Measurements from ENCODE around the gene INSR.
A peak's percentile ranks its signal among the peaks of the same experiment; 100 is the strongest.

Gene INSR

DNA sequence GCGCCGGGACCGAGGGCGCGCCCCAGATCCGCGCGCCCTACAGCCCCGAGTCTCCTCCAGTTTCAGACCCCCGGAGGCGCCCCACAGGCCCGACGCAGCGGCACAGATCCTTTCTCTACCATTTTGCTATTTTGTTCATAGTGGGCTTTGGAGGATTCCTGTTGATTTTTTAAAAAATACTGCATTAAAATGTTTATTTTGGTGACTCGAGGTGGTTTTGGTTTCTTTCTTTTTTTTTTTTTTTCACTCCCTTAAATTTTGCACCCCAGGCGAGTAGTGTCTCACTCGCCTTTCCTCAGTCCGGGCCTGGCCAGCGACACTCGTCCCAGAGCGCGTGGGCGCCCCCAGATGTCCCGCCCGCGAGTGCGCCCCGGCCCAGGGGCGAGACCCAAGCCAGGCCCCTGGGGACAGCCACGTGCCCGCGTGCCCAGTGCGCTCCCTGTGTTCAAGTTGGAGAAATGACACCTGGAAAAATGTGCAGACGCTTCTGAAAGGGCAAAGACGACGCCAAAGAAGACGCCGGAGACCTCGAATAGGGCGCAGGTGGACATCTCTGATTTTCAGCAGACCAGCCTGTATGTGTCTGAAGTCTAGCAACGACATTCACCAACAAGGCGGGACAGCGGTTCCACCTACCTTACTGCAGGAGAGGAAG lies 471 bp upstream of the INSR start:
- DNase-seq = peak; percentile 73

DNA sequence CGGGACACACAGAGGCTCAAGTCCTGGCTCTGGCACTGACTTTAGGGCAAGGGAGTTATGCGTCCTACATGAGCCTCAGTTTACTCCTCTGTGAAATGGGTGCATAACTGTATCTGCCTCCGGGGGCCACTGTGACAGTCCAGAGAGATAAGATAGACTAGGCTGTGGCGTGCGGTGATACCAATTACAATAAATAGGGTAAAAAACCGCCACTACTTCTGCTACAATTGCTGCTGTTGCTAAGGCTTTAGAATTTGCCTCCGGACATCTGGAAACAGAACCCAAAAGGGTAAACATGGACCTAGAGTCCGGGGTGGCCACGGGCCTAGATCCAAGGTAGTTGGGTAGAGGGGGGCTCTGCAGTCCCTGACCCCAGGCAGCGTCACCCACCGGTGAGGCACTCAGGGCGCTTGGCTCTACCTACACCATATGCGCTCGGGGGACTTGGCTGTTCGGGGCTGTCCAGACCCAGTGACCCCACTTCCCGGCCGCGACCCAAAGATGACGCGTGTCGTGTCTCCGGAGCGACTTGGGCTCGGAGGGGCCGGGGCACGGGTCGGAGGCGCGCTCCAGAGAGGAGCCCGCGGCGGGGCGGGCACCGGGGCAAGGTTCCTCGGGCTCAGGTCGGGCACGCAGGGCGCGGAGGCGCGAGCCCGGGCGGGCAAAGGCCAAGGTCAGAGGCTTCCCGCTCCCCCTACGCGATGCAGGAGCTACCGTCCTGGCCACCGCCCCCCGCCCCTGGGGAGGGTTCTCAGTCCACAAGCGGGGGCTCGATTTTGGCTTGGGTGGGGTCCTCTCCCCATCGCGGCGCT lies 1.1 kb downstream of the INSR start:
- peak; percentile 47 for DNase-seq

DNA sequence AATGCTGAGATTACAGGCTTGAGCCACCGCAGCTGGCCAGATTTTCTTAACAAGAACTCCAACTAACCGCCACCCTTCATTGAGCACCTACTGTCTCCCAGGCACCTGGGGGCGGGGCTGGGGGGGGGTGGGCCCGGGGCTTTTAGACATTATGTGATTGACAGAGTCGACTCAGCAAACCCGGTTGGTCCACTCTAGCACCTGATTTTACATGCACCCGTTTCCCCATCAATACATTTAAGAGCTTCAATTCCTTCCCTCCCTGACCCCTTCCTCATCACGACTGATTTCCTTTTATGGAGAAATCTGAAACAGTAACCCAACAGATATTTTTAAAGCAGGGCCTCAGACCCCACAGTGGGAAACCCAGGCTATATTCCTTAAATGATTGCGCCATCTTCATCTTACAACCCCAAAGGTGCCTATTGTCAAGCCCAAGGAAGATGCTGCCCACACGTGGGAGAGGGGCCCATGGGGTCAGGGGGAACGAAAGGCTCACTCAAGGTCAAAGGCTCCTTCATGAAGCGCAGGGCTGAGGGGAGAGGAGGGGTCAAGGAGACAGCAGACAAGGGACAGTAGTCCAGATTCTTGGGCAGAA lies 1.8 kb downstream of the INSR start:
- no peak for DNase-seq

DNA sequence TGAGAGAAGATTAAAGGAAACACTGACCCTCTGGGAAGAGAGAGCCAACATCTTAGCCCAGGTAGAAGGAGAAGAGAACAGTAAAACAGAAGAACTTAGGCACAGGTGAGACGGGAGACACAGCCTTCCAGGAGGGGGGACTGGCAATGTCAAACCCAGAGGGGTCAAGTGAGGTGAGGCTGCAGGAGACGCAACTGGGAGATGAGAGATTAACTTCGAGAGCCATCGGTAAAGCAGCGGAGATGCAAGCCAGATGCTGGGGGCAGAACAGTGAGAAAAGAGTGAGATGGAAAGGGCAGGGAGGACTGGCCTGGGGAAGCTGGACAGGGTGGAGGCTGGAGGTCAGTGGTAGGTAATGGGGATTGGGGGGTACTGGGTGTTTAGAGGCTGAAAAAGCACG lies 5.2 kb downstream of the INSR start:
- no peak for DNase-seq

DNA sequence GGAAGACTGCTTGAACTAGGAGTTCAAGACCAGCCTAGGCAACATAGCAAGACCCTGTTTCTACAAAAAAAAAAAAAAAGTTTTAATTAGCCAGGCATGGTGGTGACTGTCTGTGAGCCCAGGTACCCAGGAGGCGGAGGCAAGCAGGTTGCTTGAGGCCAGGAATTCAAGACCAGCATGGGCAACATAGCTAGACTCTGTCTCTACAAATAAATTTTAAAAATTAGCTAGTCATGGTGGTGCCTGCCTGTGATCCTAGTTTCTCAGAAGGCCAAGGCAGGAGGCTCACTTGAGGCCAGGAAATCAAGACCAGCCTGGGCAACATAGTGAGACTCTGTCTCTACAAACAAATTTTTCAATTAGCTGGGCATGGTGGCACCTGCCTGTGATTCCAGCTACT lies 6.1 kb downstream of the INSR start:
- DNase-seq = no peak

DNA sequence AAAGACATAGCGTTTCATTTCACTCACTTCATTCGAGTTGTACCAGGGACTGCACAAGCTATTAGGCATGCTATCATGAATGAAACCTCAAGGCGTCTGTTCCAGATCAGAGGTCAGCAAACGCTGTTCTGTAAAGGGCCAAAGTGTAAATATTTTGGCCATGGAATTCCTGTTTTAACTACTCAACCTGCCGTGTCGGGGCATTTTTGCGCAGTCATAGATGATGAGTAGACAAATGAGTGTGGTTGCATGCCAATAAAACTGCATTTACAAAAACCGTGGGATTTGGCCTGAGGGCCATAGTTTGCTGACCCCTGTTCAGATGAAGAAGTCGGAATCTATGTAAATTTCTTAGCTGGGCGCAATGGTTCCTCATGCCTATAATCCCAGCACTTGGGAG lies 6.5 kb downstream of the INSR start:
- no peak for DNase-seq

DNA sequence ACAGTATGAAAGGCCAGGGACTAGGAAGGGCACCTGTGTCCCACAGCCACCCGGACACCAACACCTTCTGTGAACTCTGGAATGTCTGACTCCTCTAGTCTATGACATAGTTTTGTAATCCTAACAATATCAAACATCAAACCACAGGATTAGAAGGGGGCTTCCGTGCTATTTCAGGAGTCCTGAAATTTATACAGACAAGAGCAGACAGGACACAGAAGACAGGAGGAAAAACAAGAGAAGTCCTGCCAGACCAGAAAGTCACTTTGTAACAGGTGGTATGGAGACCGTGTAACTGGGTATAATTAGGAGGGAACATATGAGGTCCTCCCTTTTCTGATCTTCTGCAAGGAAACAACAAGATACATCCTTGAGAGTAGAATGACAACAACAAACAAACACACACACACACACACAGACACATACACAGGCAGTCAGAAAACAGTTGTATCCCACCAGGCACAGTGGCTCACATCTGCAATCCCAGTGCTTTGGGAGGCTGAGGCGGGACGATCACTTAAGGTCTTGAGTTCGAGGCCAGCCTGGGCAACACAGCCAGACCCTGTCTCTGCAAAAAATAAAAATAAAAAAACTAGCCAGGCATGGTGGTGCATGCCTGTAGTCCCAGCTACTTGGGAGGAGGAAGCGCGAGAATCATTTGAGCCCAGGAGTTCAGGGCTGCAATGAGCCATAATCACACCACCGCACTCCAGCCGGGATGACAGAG lies 13.1 kb downstream of the INSR start:
- no peak for DNase-seq

DNA sequence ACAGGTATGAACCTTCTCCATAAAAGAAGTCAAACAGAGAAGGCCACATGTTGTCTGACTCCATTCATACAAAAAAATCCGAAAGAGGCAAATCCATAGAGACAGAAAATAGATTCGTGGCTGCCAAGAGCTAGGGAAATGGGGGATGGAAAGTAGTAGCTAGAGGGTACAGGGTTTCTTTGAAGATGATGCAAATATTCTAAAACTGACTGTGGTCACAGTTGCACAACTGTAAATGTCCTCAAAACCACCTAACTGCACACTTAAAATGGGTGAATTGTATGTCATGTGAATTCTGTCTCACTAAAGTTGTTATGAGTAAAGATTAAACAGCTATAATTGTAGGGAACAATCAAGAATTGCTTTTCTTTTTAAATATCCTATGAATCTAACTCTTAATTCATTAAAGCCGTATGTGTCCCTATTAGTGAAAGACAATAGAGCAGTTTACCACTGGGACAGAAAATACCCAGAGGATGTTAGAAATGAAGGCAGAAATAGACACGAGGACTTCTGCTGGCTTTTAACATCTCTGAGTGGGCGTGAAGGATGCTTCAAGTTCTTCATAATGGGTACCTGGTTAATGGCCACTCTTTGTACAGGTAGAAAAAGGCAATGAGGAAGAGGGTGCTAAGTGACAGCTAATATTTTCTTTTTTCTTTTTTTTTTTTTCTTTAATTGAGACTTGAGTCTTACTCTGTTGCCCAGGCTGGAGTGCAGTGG lies 21.2 kb downstream of the INSR start:
- no peak for DNase-seq

DNA sequence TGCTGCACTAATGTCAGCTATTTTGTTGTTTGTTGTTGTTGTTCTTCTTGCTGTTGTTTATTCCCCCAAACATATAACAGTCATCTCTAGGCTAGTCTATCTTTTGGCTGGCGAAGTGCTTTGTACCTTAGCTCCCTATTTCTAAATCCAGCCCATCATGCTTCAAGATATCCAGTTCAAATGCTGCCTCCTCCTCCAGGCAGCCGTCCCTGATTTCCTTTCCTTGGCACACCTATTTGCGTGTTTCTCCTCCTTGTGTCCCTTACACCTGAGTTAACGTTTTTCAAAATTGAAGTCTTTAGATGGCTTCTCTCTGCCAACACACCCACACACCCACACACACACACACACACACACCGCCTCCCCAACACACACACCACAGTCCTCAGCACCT lies 25.5 kb downstream of the INSR start:
- DNase-seq = no peak

DNA sequence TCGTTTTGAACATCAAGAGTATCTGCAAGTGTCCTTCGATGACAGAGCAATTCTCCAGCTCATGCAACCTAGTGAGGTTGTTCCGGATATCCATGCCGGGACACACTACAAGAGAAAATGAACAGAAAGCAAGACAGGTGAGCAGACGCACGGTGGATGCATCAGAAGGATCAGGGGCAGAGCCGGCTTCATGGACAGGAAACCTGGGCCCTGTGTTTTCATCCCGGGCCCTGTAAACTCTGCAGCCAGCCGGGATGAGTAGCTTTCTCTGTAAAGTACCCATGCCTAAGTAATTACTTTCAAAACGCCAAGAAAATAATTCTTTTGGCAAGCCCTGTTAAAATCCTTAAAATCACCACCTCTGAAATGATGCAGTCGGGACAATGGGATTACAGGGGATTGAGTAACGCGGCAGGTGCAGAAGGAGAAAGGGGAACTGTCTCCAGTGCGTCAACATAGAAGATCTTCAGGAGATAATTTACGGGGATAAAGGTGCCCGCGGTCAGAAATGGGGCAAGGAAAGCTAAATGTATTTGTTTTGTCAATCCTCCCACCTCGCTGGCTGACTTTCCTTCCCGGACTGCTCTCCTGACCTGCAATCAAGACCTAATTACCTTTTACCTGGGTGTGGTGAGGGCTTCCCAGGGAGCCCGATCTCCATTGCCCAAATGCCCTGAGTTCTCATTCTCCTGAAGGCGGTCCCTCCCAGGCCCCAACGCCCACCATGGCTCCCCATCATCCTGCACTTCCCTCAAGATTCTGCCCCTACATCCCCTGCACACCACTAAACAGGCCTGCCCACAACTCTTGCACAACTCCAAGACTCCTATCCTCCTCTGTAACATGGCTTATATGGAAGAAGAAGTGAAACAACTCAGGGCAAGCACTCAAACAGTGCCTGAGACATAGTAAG lies 26.2 kb downstream of the INSR start:
- DNase-seq = no peak

DNA sequence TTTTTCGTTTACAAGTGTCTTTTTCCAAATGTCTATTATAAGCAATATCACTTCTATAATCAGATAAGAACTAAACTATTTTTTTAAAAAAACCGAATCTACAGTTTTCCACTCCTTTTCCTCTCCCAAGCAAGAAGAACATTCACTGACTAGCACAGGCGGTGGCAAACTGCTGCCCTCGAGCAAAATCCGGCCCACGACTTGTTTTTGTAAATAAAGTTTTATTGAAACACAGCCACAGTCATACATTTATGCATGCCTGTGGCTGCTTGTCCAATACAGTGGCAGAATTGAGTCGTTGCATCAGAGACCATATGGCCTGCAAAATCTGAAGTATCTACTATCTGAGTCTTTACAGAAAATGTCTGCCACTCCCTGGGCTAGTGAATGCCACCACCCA lies 27.4 kb downstream of the INSR start:
- no peak for DNase-seq

DNA sequence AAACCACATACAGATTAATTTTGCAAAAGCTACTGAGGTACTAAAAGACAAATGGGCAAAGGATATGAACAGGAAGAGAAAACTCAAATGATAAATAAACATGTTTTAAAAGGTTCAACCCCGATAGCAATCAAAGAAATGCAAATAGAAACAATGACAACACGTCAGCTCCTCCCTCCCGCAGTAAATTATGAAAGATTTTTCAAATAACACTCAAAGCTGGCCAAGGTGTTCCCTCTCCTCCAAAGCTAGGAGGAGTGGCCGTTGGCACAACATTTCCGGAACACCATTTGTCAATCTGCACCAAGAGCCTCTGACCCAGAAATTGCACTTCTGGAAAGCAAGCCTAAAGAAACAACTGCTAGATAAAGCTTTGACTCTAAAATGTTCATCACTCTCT lies 28.3 kb downstream of the INSR start:
- no peak for DNase-seq

DNA sequence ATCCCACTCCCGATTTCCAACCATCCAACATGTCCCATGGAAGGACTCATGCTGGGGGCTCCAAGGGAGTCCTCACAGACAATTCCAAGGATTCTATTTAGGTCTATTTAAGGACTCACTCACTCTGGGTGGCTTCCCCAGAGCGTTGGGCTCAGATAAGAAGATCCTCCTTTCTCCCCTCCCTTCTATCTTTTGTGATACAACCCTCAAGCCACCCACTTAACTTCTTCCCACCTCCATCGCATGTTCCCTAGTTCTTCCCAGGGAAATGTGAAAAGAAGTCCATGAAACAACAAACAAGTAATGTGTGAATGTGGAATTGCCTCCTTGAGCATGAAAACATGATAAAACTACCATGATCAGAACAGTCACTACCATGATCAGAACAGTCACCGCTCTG lies 29.4 kb downstream of the INSR start:
- no peak for DNase-seq

DNA sequence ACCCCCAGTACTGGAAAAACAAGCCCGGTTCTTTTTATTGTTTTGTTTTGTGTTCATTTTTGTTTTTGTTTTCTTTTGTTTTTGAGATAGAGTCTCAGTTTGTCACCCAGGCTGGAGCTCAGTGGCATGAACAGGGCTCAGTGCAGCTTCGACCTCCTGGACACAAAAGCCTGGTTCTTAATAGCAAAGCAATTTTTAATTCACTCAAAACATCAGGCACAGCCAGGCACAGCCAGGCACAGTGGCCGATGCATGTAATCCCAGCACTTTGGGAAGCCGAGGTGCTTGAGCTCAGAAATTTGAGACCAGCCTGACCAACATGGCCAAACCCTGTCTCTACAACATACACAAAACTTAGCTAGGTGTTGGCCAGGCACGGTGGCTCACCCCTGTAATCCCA lies 30.7 kb downstream of the INSR start:
- no peak for DNase-seq

DNA sequence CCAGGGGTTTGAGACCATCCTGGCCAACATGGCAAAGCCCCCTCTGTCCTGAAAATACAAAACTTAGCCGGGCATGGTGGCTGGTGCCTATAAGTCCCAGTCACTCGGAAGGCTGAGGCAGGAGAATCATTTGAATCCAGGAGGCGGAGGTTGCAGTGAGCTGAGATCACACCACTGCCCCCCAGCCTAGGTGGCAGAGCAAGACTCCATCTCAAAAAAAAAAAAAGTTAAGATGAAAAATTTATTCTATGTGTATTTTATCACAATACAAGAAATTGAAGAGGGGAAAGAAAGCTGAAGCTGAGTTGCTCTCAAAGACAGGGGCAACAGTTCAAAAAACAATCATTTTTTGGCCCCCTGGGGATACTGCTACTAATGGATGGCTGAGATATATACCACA lies 31.1 kb downstream of the INSR start:
- no peak for DNase-seq

DNA sequence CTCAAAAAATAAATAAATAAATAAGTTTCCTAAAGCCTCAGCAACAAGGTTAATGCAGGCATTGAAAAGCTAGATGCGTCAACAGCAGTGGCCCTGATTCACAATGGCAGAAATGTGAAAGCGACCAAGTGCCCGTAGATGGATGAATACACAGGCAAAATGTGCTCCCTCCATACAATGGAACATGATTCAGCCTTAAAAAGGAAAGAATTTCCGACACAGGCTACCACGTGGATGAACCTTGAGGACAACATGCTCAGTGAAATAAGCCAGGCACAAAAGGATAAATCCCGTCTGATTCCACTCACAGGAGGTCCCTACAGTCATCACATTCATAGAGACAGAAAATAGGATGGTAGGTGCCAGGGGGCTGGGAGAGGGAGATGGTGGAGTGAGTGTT lies 31.7 kb downstream of the INSR start:
- DNase-seq = no peak

DNA sequence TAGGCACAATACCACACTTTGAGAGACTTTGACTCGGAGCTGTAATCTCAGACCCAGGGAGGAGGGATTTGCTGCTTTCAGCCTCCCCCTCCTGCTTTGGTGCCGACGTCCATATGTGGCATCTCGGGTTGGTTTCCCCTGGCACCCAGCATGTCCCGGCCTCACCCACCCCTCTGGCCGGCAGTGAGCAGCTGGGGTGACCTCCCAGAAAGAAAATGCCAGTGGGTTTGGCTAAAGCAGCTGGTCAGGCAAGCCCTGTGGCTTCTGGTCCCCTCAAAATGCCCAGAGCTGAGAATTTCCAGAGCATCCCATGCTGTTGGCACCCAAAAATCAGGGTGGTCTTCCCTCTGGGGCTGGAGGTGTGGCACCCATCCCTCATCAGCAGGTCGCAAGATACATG lies 34.1 kb downstream of the INSR start:
- DNase-seq = peak; percentile 44

DNA sequence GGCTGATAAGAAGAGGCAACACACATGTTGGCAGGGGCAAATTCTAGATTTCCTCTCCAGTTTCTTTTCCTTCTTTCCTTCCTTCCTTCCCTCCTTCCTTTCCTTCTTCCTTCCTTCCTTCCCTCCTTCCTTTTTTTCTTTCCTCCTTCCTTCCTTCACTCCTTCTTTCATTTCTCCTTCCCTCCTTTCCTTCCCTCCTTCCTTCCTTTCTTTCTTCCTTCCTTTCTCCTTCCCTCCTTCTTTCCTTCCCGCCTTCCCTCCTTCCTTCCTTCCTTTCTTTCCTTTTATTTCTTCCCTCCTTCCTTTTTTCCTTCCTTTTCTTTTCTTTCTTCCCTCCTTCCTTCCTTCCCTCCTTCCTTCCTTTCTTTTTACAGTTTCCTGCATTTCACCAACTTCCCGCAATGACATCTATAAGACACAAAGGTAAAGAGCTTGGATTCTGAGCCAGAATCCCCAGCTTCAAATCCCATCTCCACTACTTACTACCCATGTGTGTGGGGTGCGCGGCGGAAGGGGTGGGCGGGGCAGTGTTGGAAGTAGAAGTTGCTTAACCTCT lies 35.3 kb downstream of the INSR start:
- no peak for DNase-seq

DNA sequence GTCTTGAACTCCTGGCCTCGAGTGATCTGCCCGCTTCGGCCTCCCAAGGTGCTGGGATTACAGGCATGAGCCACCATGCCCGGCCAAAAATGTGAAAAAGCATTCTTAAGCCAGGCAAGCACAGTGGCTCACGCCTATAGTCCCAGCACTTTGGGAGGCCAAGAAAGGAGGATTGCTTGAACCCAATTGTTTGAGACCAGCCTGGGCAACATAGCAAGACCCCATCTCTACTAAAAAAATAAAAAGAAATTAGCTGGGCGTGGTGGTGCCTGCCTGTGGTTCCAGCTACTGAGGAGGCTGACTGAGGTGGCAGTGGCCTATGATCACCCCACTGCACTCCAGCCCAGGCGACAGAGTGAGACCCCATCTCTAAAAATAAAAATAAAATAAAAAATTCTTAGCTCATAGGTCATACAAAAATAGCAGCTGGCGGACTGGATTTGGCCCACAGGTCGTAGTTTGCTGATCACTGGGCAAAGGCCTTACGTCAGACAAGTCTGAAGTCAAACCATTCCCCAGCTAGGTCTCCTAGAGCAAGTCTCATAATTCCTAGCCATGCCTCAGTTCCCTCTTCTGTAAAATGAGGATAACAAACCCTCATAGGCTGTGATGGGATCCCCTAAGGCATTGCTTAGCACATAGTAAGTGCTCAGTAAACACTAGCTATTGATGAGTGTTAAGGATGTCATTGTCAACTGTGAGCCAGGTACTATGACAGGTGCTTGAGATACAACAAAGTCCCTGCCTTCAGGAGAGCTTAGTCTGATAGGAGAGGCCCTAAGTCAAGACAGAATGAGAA lies 36.0 kb downstream of the INSR start:
- no peak for DNase-seq

DNA sequence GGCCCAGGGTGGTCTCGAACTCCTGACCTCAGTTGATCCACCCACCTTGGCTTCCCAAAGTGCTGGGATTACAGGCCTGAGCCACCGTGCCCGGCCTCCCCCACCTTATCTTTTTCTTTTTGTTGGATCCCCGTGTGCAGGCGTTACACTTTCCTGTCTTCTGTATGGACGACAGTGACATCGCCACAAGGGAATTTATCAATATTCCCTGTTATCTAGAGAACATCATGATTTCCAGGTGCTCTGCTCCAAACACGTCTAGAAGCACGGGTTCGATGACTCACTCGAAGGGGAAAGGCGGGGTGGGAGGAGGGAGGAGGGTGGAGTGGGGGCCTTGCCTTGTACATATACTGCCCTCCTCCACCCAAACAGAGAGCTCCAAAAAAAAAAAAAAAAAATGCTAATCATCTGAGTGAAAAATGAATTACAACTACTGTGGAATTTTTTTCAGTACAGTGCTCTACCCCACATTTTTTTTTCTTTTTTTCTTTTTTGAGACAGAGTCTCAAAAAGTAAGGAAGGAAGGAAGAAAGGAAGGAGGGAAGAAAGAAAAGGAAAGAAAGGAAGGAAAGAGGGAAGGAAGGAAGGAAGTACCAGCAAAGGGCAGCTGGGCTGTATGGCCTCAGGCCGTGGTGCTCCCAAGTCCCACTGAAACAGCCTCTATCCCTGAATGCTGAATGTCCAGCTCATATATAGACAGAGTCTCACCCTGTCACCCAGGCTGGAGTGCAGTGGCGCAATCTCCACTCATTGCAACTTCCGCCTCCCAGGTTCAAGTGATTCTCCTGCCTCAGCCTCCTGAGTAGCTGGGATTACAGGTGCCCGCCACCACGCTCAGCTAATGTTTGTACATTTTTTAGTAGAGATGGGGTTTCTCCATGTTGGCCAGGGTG lies 36.8 kb downstream of the INSR start:
- DNase-seq = no peak

Measured in left hindlimb (tissue), 1 donor.